PFSK-1 (cell line): ENCODE measurements around the gene LRRC30.

Experiments
- FOXP2 ChIP-seq: optimal IDR thresholded peaks from 2 replicates; pipeline ENCODE3; 2011; ENCODE audit warnings: borderline replicate concordance, control low read depth, inconsistent platforms; ENCODE audit not compliant: insufficient read depth; ENCODE audit errors: extremely low read length, extremely low read depth
- POLR2AphosphoS5 ChIP-seq: IDR thresholded peaks from 2 replicates; pipeline ENCODE4 v1.6.1; 2012; ENCODE audit warnings: low read depth, mild to moderate bottlenecking, control low read depth, low read length, moderate library complexity
- REST ChIP-seq, 2 experiments: IDR thresholded peaks; 2 replicates each; pipeline versions ENCODE4 v1.6.1 to v1.8.0; 2011 to 2012; ENCODE audit warnings: low read depth in 2 of 2, low read length in 2 of 2, control low read depth in 1 of 2, inconsistent platforms in 1 of 2, mild to moderate bottlenecking in 1 of 2, moderate library complexity in 1 of 2; ENCODE audit not compliant: insufficient read depth in 1 of 2
- SIN3A ChIP-seq: IDR thresholded peaks from 2 replicates; pipeline ENCODE4 v1.6.1; 2012; ENCODE audit warnings: mild to moderate bottlenecking, low read length, moderate library complexity, borderline replicate concordance; ENCODE audit not compliant: insufficient read depth
- TAF1 ChIP-seq: IDR thresholded peaks from 2 replicates; pipeline ENCODE4 v1.6.1; 2012; ENCODE audit warnings: low read length, control low read depth, borderline replicate concordance; ENCODE audit not compliant: insufficient read depth

DNA sequence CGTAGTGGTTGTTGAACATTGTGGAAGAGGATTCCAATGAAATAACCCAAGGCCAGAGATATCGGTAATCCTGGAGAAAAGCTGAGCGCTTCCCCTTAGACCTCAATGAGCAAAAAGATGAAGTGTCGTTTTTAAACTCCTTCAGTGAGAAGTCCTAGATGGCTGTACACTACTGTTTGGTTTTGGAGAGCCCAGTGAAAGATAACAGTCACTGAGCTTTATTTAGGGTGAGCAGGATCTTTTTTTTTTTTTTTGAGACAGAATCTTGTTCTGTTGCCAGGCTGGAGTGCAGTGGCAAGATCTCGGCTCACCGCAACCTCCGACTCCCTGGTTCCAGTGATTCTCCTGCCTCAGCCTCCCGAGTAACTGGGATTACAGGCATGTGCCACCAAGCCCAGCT, 24.2 kb downstream of the LRRC30 start:
- TF ChIP-seq TAF1, result no peak
- TF ChIP-seq SIN3A, result no peak
- TF ChIP-seq POLR2AphosphoS5, result no peak
- TF ChIP-seq REST (IDR thresholded peaks at IDR 0.05; ENCODE audit: insufficient read depth in 1 of 2, low read depth in 2 of 2, low read length in 2 of 2), result no peak
- TF ChIP-seq FOXP2, result no peak
